HL-60 (cell line): ENCODE measurements around the gene GABARAPL2.
A peak's percentile ranks its signal among the peaks of the same experiment; 100 is the strongest.

ENCODE experiments used
- DNase-seq, 2 experiments: peaks; one replicate each; pipeline ENCODE4 v3.0.0-alpha.2; 2010 to 2020; ENCODE audit warnings: low read depth in 1 of 2, low spot score in 1 of 2
- H3K27ac ChIP-seq: fragments of 250-450 bp; sonication (Bioruptor Pico); replicated peaks from 2 replicates; pipeline ENCODE4 v1.5.1; 2020; ENCODE audit warnings: mild to moderate bottlenecking, moderate library complexity
- H3K27me3 ChIP-seq: fragments of 250-450 bp; sonication (Bioruptor Pico); 2 replicates; pipeline ENCODE4 v1.5.1; 2021; ENCODE audit warnings: mild to moderate bottlenecking, moderate library complexity; ENCODE audit not compliant: insufficient read depth, poor library complexity, severe bottlenecking
- H3K4me3 ChIP-seq: replicated peaks from 2 replicates; pipeline ENCODE4 v1.5.1; 2011; ENCODE audit warnings: mild to moderate bottlenecking, control low read depth, low read length; ENCODE audit not compliant: insufficient read depth
- GABPA ChIP-seq: IDR thresholded peaks from 2 replicates; pipeline ENCODE4 v1.6.1; 2012; ENCODE audit warnings: low read depth
- POLR2AphosphoS5 ChIP-seq: IDR thresholded peaks from 2 replicates; pipeline ENCODE4 v1.6.1; 2012; ENCODE audit warnings: low read depth
- SPI1 ChIP-seq: IDR thresholded peaks from 2 replicates; pipeline ENCODE4 v1.6.1; 2012; ENCODE audit warnings: low read depth, mild to moderate bottlenecking, borderline replicate concordance
- TF ChIP-seq, protein P1 (sequence below): IDR thresholded peaks from one replicate; pipeline ENCODE4 v1.5.1; 2011; ENCODE audit warnings: low read length, control low read depth, inconsistent platforms; ENCODE audit not compliant: insufficient read depth
- TF ChIP-seq, protein P2 (sequence below): IDR thresholded peaks from 2 replicates; pipeline ENCODE4 v1.6.1; 2012; ENCODE audit warnings: low read depth; ENCODE audit not compliant: insufficient replicate concordance

The GABARAPL2 gene

DNA sequence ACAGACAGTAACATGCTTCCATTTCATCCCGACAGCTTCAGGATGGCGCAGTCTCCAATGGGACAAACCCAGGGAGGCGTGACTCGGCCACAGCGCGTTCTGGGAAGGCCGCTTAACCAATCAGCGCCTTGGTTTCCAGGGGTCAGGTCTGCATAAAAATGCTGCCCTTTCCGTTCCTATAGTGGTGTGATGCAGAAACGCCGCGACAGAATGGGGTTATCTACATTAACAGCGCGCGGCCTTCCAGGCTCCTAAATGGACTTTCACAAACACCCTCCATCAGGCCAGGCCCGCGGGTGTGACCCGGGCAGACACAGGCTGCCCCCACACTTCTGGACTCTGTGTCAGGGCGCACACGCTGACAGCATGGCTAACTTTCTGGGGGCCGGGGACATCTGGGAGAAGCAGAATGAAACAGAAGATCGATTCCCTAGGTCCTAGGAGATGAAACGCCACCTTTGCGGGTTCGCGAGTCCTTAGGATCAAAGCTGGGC, 10.9 kb upstream of the GABARAPL2 start:
- no peak overlapping the region for H3K27ac ChIP-seq
- DNase-seq, result no peak
- peaks cover 7% of the 10 kb centered on the region for H3K27me3 ChIP-seq
- TF ChIP-seq, protein P1, sequence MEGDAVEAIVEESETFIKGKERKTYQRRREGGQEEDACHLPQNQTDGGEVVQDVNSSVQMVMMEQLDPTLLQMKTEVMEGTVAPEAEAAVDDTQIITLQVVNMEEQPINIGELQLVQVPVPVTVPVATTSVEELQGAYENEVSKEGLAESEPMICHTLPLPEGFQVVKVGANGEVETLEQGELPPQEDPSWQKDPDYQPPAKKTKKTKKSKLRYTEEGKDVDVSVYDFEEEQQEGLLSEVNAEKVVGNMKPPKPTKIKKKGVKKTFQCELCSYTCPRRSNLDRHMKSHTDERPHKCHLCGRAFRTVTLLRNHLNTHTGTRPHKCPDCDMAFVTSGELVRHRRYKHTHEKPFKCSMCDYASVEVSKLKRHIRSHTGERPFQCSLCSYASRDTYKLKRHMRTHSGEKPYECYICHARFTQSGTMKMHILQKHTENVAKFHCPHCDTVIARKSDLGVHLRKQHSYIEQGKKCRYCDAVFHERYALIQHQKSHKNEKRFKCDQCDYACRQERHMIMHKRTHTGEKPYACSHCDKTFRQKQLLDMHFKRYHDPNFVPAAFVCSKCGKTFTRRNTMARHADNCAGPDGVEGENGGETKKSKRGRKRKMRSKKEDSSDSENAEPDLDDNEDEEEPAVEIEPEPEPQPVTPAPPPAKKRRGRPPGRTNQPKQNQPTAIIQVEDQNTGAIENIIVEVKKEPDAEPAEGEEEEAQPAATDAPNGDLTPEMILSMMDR, result no peak
- TF ChIP-seq GABPA (no peak), SPI1 (no peak), POLR2AphosphoS5 (no peak)
- TF ChIP-seq, protein P2, sequence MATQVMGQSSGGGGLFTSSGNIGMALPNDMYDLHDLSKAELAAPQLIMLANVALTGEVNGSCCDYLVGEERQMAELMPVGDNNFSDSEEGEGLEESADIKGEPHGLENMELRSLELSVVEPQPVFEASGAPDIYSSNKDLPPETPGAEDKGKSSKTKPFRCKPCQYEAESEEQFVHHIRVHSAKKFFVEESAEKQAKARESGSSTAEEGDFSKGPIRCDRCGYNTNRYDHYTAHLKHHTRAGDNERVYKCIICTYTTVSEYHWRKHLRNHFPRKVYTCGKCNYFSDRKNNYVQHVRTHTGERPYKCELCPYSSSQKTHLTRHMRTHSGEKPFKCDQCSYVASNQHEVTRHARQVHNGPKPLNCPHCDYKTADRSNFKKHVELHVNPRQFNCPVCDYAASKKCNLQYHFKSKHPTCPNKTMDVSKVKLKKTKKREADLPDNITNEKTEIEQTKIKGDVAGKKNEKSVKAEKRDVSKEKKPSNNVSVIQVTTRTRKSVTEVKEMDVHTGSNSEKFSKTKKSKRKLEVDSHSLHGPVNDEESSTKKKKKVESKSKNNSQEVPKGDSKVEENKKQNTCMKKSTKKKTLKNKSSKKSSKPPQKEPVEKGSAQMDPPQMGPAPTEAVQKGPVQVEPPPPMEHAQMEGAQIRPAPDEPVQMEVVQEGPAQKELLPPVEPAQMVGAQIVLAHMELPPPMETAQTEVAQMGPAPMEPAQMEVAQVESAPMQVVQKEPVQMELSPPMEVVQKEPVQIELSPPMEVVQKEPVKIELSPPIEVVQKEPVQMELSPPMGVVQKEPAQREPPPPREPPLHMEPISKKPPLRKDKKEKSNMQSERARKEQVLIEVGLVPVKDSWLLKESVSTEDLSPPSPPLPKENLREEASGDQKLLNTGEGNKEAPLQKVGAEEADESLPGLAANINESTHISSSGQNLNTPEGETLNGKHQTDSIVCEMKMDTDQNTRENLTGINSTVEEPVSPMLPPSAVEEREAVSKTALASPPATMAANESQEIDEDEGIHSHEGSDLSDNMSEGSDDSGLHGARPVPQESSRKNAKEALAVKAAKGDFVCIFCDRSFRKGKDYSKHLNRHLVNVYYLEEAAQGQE, result no peak
- peak overlapping the region; percentile 58 for H3K4me3 ChIP-seq

DNA sequence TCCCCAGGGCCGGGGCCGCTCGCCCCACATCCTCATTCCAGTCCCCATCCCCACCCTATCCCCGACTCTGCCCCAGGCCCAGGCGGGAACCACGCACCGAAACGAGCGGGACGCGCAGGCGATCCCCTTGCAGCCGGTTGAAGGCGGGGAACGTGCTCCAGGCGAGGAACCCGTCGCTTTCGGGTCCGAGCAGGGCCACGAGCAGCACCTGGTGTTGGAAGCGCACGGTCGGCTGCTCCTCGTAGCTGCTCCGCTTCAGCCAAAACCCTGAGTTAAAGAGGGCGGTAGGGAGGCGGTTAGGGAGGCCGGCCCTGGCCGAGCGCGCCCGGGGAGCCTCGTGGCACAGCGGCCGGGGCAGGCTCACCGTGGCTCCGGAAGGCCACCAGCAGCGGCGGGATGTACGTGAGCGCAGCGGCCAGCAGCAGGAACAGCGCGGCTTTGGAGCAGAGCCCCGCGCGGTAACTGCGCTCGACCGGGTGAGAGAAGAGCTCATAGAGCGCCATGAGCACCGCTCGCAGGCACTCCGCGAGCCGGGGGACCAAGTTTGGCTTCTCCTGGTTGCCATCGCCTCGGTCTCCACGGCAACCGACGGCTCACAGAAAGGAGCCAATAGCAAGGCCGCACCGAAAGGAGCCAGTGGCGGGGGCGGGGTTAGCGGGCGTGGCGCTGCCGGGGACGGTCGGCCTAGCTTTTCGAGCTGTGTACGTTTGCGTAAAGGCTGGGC, 10.3 kb upstream of the GABARAPL2 start, which contains the start of gene TMEM231:
TMEM231 (minus strand) TSS at position 546 of the 724 bp plus-strand sequence; CDS start at position 503, 43 bp downstream.
- peak; percentile 70 to 91 for DNase-seq
- Histone ChIP-seq H3K27me3 (peaks cover 7% of the 10 kb centered on the region), H3K27ac (no peak within 1 kb of the TSS), H3K4me3 (peak within 1 kb of the TSS; percentile 58)
- no peak for TF ChIP-seq POLR2AphosphoS5
- TF ChIP-seq SPI1, result no peak
- TF ChIP-seq GABPA, result no peak
- TF ChIP-seq, protein P2, result no peak
- TF ChIP-seq, protein P1, result no peak

DNA sequence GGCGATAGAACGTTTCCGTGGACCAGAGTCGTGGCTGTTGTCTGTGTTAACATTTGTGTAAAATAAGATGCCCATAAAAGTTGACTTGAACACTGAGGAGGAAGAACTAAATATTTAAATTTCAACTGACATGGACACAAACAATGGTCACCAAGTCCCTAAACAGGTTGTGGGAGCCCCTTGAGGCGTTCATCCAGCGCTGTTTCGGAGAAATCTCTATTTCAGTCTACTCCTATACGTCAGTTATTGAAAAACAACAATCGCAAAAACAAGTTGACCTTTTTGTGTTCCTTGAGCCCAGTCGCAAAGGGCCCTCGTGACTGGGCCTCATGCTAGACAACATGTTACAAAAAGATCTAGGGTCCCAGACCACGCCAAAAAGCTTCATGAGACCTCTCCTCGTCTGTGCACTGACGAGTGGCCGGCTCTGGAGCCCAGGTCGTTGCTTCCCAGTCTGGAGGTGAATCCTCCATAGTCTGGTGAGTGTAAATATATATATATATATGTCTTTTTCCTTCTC, 9.7 kb upstream of the GABARAPL2 start:
- Histone ChIP-seq H3K27ac (no peak overlapping the region), H3K27me3 (peaks cover 11% of the 10 kb centered on the region), H3K4me3 (peak overlapping the region; percentile 58; the same call in 1 of the 2 replicates)
- DNase-seq, result no peak
- TF ChIP-seq, protein P2, result no peak
- no peak for TF ChIP-seq SPI1
- no peak for TF ChIP-seq POLR2AphosphoS5
- TF ChIP-seq GABPA, result no peak
- TF ChIP-seq, protein P1, result no peak
